ENCODE data around the gene CMSS1.

Gene CMSS1

DNA sequence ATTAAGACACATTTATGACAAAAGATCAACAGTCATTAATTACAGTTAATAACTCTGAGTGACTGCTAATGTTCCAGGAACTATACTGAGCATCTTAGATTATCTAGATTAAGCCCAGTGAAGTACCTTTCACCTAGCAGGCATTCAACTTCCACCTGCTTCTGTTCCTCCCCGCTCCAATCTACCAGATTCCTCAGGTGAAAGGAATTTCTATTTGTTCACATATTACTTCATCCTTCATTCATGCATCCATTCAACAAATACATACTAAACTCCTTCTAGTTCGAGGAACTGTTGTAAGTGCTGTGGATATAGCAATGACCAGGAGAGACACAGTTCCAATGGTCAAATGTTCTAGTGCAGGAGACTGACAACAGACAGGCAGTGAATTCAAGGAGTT lies 157.3 kb downstream of the CMSS1 start:
- CTCF ChIA-PET, result no interaction called here
- DNase-seq (ENCODE audit: extremely low spot score), result no peak
- POLR2A ChIA-PET, result no interaction called here
- TF ChIP-seq NFRKB (IDR thresholded peaks at IDR 0.05) (no peak), FOXA1 (IDR thresholded peaks at IDR 0.05) (no peak), ARNT (IDR thresholded peaks at IDR 0.05) (no peak), TARDBP (IDR thresholded peaks at IDR 0.05) (no peak), ZNF384 (IDR thresholded peaks at IDR 0.05) (no peak), SUZ12 (IDR thresholded peaks at IDR 0.05) (no peak), LEF1 (IDR thresholded peaks at IDR 0.05; ENCODE audit: borderline replicate concordance) (no peak), HDGF (IDR thresholded peaks at IDR 0.05; ENCODE audit: borderline replicate concordance) (no peak), SP1 (IDR thresholded peaks at IDR 0.05) (no peak), BHLHE40 (IDR thresholded peaks at IDR 0.05; ENCODE audit: borderline replicate concordance) (no peak), FOXM1 (IDR thresholded peaks at IDR 0.05; ENCODE audit: borderline replicate concordance) (no peak), L3MBTL2 (conservative IDR thresholded peaks at IDR 0.05) (no peak), ELF4 (IDR thresholded peaks at IDR 0.05) (no peak), FOXK2 (IDR thresholded peaks at IDR 0.05) (no peak), CTBP1 (IDR thresholded peaks at IDR 0.05; ENCODE audit: borderline replicate concordance) (no peak)
- TF ChIP-seq, protein P1, sequence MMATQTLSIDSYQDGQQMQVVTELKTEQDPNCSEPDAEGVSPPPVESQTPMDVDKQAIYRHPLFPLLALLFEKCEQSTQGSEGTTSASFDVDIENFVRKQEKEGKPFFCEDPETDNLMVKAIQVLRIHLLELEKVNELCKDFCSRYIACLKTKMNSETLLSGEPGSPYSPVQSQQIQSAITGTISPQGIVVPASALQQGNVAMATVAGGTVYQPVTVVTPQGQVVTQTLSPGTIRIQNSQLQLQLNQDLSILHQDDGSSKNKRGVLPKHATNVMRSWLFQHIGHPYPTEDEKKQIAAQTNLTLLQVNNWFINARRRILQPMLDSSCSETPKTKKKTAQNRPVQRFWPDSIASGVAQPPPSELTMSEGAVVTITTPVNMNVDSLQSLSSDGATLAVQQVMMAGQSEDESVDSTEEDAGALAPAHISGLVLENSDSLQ (IDR thresholded peaks at IDR 0.05), result no peak

DNA sequence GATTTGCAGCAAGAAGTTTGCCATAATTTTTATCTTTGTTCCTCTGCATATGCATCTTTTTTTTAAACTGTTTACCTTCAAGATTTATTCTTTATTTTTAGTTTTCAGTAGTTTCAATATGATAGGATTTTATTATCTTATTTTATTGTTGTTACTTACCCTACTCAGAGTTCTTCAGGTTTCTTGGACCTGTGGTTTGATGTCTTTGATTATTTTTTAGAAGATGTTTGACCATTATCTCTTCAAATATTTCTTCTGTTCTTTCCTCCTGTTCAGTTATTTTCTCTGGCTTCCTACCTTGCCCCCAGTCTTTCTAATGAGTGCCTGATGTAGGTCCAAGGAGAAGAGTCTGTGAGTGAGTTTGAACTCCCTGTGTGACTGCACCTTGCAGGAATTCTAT lies 158.9 kb downstream of the CMSS1 start:
- POLR2A ChIA-PET, result no interaction called here
- CTCF ChIA-PET, result no interaction called here
- DNase-seq (ENCODE audit: extremely low spot score), result no peak
- no peak for TF ChIP-seq CTBP1 (IDR thresholded peaks at IDR 0.05; ENCODE audit: borderline replicate concordance)
- no peak for TF ChIP-seq HDGF (IDR thresholded peaks at IDR 0.05; ENCODE audit: borderline replicate concordance)
- no peak for TF ChIP-seq SP1 (IDR thresholded peaks at IDR 0.05)
- no peak for TF ChIP-seq TARDBP (IDR thresholded peaks at IDR 0.05)
- TF ChIP-seq FOXA1 (IDR thresholded peaks at IDR 0.05), result no peak
- TF ChIP-seq FOXK2 (IDR thresholded peaks at IDR 0.05), result no peak
- no peak for TF ChIP-seq ARNT (IDR thresholded peaks at IDR 0.05)
- TF ChIP-seq LEF1 (IDR thresholded peaks at IDR 0.05; ENCODE audit: borderline replicate concordance), result no peak
- TF ChIP-seq L3MBTL2 (conservative IDR thresholded peaks at IDR 0.05), result no peak
- no peak for TF ChIP-seq NFRKB (IDR thresholded peaks at IDR 0.05)
- TF ChIP-seq, protein P1 (IDR thresholded peaks at IDR 0.05), result no peak
- TF ChIP-seq SUZ12 (IDR thresholded peaks at IDR 0.05), result no peak
- no peak for TF ChIP-seq BHLHE40 (IDR thresholded peaks at IDR 0.05; ENCODE audit: borderline replicate concordance)
- no peak for TF ChIP-seq ZNF384 (IDR thresholded peaks at IDR 0.05)
- no peak for TF ChIP-seq FOXM1 (IDR thresholded peaks at IDR 0.05; ENCODE audit: borderline replicate concordance)
- no peak for TF ChIP-seq ELF4 (IDR thresholded peaks at IDR 0.05)

DNA sequence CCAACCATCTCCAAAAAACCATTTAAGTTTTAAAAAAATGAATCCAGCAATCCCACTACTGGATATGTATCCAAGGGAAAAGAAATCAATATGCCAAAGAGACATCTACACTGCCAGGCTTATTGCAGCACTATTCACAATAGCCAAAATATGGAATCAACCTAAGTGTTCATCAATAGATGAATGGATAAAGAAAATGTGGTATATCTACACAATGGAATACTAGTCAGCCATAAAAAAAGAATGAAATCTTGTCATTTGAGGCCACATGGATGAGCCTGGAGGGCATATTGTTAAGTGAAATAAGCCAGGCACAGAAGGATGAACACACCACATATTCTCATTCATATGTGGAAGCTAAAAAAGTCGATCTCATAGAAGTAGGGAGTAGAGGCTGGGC lies 160.6 kb downstream of the CMSS1 start:
- POLR2A ChIA-PET, result no interaction called here
- CTCF ChIA-PET, result no interaction called here
- TF ChIP-seq FOXA1 (IDR thresholded peaks at IDR 0.05) (no peak), ZNF384 (IDR thresholded peaks at IDR 0.05) (no peak), ELF4 (IDR thresholded peaks at IDR 0.05) (no peak), ARNT (IDR thresholded peaks at IDR 0.05) (no peak), SUZ12 (IDR thresholded peaks at IDR 0.05) (no peak), FOXK2 (IDR thresholded peaks at IDR 0.05) (no peak), HDGF (IDR thresholded peaks at IDR 0.05; ENCODE audit: borderline replicate concordance) (no peak)
- no peak for DNase-seq (ENCODE audit: extremely low spot score)

DNA sequence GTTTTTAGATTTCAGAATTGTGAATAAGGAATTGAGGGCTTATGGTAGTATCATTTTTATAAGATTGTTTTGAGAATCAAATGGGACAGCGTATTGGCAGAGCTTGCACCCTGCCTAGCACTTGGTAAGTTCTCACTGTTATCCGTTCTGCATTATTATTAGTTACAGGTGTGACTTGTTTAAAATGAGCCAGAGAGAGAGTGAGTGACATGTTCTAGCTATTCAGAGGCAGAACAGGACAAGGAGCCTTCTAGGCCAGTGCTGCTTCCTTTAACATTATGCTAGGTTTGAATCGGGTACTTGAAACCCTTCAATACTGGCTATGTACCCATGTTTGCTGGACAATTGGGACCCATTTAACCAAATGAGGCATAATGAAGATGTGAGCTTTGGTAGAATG lies 162.9 kb downstream of the CMSS1 start:
- CTCF ChIA-PET, result no interaction called here
- TF ChIP-seq, protein P1 (IDR thresholded peaks at IDR 0.05), result no peak
- TF ChIP-seq FOXA1 (IDR thresholded peaks at IDR 0.05), result no peak
- TF ChIP-seq TARDBP (IDR thresholded peaks at IDR 0.05), result no peak
- TF ChIP-seq SUZ12 (IDR thresholded peaks at IDR 0.05), result no peak
- no peak for TF ChIP-seq FOXK2 (IDR thresholded peaks at IDR 0.05)
- no peak for TF ChIP-seq LEF1 (IDR thresholded peaks at IDR 0.05; ENCODE audit: borderline replicate concordance)
- no peak for TF ChIP-seq CTBP1 (IDR thresholded peaks at IDR 0.05; ENCODE audit: borderline replicate concordance)
- no peak for TF ChIP-seq ARNT (IDR thresholded peaks at IDR 0.05)
- no peak for TF ChIP-seq SP1 (IDR thresholded peaks at IDR 0.05)
- no peak for TF ChIP-seq L3MBTL2 (conservative IDR thresholded peaks at IDR 0.05)
- POLR2A ChIA-PET, result no interaction called here
- DNase-seq (ENCODE audit: extremely low spot score), result no peak

DNA sequence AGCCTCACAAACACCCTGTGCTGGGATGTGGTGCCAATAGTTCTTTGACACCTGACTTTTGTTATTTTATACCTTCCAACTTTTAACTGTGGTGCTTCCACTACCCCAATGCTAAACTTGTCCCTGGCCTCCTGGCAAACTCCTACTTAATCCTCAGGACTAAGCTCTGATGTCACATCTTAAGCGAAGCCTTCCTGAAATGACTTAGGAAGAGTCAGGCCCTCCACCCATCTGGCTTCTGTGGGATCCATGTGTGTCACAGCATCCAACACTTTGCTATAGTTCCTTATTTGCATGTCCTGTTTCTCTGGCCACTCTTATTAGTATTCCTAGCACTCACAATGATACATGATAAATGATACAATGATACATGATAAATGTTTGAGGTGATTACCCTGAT lies 163.5 kb downstream of the CMSS1 start:
- CTCF ChIA-PET, result no interaction called here
- no peak for DNase-seq (ENCODE audit: extremely low spot score)
- POLR2A ChIA-PET, result no interaction called here
- TF ChIP-seq ELF4 (IDR thresholded peaks at IDR 0.05) (no peak), HDGF (IDR thresholded peaks at IDR 0.05; ENCODE audit: borderline replicate concordance) (no peak), L3MBTL2 (conservative IDR thresholded peaks at IDR 0.05) (no peak), ZNF384 (IDR thresholded peaks at IDR 0.05) (no peak), NFRKB (IDR thresholded peaks at IDR 0.05) (no peak), FOXM1 (IDR thresholded peaks at IDR 0.05; ENCODE audit: borderline replicate concordance) (no peak), LEF1 (IDR thresholded peaks at IDR 0.05; ENCODE audit: borderline replicate concordance) (no peak), FOXA1 (IDR thresholded peaks at IDR 0.05) (no peak), TARDBP (IDR thresholded peaks at IDR 0.05) (no peak)
- TF ChIP-seq, protein P1 (IDR thresholded peaks at IDR 0.05), result no peak

DNA sequence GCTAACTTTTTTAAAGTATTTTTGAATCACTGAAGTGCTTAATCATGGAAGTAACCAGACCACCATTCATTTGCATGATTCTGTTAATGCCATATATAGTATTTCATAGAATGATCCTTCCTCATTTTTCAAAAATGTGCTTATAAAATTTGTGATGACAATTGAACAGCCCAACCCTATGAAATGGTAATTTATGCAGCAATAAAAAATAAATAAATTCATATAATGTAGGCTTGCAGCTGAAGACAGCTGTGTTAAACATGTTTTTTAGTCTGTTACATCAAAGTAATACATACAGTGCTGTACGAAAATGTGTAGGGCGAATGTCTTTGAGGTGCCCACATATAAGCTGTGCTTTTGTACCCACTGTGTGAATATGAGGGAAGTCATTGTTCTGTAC lies 165.0 kb downstream of the CMSS1 start:
- POLR2A ChIA-PET, result interaction anchor here (0.6 to 1.1 kb wide), 2 partner anchors 37 to 65 kb away, joined by 3 to 4 read pairs; no protein-coding TSS in a partner anchor
- CTCF ChIA-PET, result no interaction called here
- TF ChIP-seq ELF4 (IDR thresholded peaks at IDR 0.05) (no peak), HDGF (IDR thresholded peaks at IDR 0.05; ENCODE audit: borderline replicate concordance) (no peak), ARNT (IDR thresholded peaks at IDR 0.05) (no peak), SUZ12 (IDR thresholded peaks at IDR 0.05) (no peak), FOXA1 (IDR thresholded peaks at IDR 0.05) (no peak), FOXK2 (IDR thresholded peaks at IDR 0.05) (no peak), CTBP1 (IDR thresholded peaks at IDR 0.05; ENCODE audit: borderline replicate concordance) (no peak), NFRKB (IDR thresholded peaks at IDR 0.05) (no peak), BHLHE40 (IDR thresholded peaks at IDR 0.05; ENCODE audit: borderline replicate concordance) (no peak), ZNF384 (IDR thresholded peaks at IDR 0.05) (no peak), TARDBP (IDR thresholded peaks at IDR 0.05) (no peak), LEF1 (IDR thresholded peaks at IDR 0.05; ENCODE audit: borderline replicate concordance) (no peak), L3MBTL2 (conservative IDR thresholded peaks at IDR 0.05) (no peak), FOXM1 (IDR thresholded peaks at IDR 0.05; ENCODE audit: borderline replicate concordance) (no peak), SP1 (IDR thresholded peaks at IDR 0.05) (no peak)
- TF ChIP-seq, protein P1 (IDR thresholded peaks at IDR 0.05), result no peak
- no peak for DNase-seq (ENCODE audit: extremely low spot score)
